ENCODE data around the gene GPX2. TPM values are rescaled to one million over a fixed set of nuclear protein-coding genes. Genes with fewer than 3 reads are reported as not detected.

The GPX2 gene
- total and polyA plus RNA-seq, 2 of the 8 experiments (the other 6 are each of a cell fraction or from before 2014, with no cell fraction given): 0.30 to 0.89 TPM

- no peak overlapping the region for H2BK5ac ChIP-seq (ENCODE audit: low read depth, low read length)
- H3K9ac ChIP-seq (replicated peaks in 1 of 4; ENCODE audit: extremely low read depth in 1 of 4, low read depth in 3 of 4, low read length in 3 of 4): no peak overlapping the region
- H4K20me1 ChIP-seq (replicated peaks in 1 of 2; ENCODE audit: control insufficient read depth in 1 of 2, insufficient read depth in 2 of 2, low read length in 2 of 2): peaks cover 0 to 5% of the 10 kb centered on the region in 2 experiments
- H4K8ac ChIP-seq (ENCODE audit: extremely low read depth, insufficient read depth, low read length): no peak overlapping the region
- H3K4ac ChIP-seq (replicated peaks; ENCODE audit: insufficient read length, low read depth, low read length): no peak overlapping the region
- no peak overlapping the region for H4K5ac ChIP-seq (ENCODE audit: insufficient read length, low read depth, low read length)
- H3K4me1 ChIP-seq (replicated peaks in 1 of 4; ENCODE audit: control insufficient read depth in 3 of 4, insufficient read depth in 4 of 4, low read length in 3 of 4): peaks cover 0 to 20% (median 14%) of the 10 kb centered on the region in 4 experiments; a peak in 6 of 7 replicates
- no peak overlapping the region for H3K4me2 ChIP-seq (ENCODE audit: insufficient read depth in 1 of 2, low read depth in 2 of 2, low read length in 2 of 2)
- no peak overlapping the region for H2BK20ac ChIP-seq (ENCODE audit: low read length)
- DNase-seq (ENCODE audit: low read depth in 1 of 2, low spot score in 2 of 2) (no peak), FAIRE-seq (no peak)
- 91% methylated on average over 15 of the region's 15 CpGs; no CpG with 5 or more reads in 1 of the 2 experiments for WGBS, 2 experiments (ENCODE audit: extremely low coverage in 1 of 2, insufficient coverage in 1 of 2, insufficient read length in 1 of 2, insufficient replicate concordance in 2 of 2, low coverage in 1 of 2, low lambda C conversion rate in 2 of 2, missing lambda C conversion rate in 1 of 2)
- ChIA-PET POLR2A (ENCODE audit: partially characterized antibody) (interaction anchor here (0.6 to 3.5 kb wide), 5 partner anchors 9 to 49 kb away, joined by 3 to 9 read pairs (median 3); no protein-coding TSS in a partner anchor), CTCF (ENCODE audit: partially characterized antibody) (interaction anchor here (0.7 to 3.2 kb wide), 9 partner anchors 9 to 55 kb away, joined by 3 to 20 read pairs (median 5); partner anchors contain the start of gene FNTB)
- no peak overlapping the region for H3K23ac ChIP-seq (ENCODE audit: insufficient read length)
- H3K56ac ChIP-seq (replicated peaks; ENCODE audit: insufficient read length, low read depth, low read length): no peak overlapping the region
- no peaks in the 10 kb centered on the region for H3K9me3 ChIP-seq (ENCODE audit: insufficient read depth in 2 of 2, low read depth in 1 of 2, low read length in 1 of 2)
- H2BK15ac ChIP-seq (ENCODE audit: low read length): no peak overlapping the region
- H3K79me1 ChIP-seq (ENCODE audit: low read depth, low read length): peaks cover 8% of the 10 kb centered on the region
- H3K14ac ChIP-seq (ENCODE audit: insufficient read length): no peak overlapping the region
- no peak overlapping the region for H2BK12ac ChIP-seq (ENCODE audit: low read depth, low read length)
- H3K27me3 ChIP-seq (replicated peaks in 1 of 4; ENCODE audit: control insufficient read depth in 3 of 4, extremely low read depth in 1 of 4, insufficient read depth in 3 of 4, low read length in 3 of 4): 0 out of 7 replicates have a peak, but pooled peaks cover 0 to 4% (median 0%) of the 10 kb centered on the region in 4 experiments
- H3K4me3 ChIP-seq (ENCODE audit: extremely low read depth in 1 of 4, insufficient read depth in 2 of 4, low read depth in 3 of 4, low read length in 4 of 4): no peak overlapping the region
- TF ChIP-seq RXRA (IDR thresholded peaks at IDR 0.05; ENCODE audit: insufficient read depth, low read depth, low read length): no peak
- no peak for TF ChIP-seq SP4 (IDR thresholded peaks at IDR 0.05; ENCODE audit: low read length)
- TF ChIP-seq JUN (IDR thresholded peaks at IDR 0.05; ENCODE audit: low read depth, low read length): no peak
- TF ChIP-seq SRF (IDR thresholded peaks at IDR 0.05; ENCODE audit: low read depth, low read length): no peak
- no peak for TF ChIP-seq SP2 (IDR thresholded peaks at IDR 0.05; ENCODE audit: low read length)
- TF ChIP-seq TAF1 (IDR thresholded peaks at IDR 0.05; ENCODE audit: low read depth, low read length): no peak
- TF ChIP-seq TEAD4 (IDR thresholded peaks at IDR 0.05; ENCODE audit: low read depth, low read length): no peak
- H2BK120ac ChIP-seq (replicated peaks; ENCODE audit: low read depth, low read length): no peak overlapping the region
- H4K91ac ChIP-seq (replicated peaks; ENCODE audit: insufficient read length, low read length): no peak overlapping the region
- H3K23me2 ChIP-seq (ENCODE audit: low read depth, low read length): no peaks in the 10 kb centered on the region
- no peak overlapping the region for H2AK5ac ChIP-seq (ENCODE audit: low read depth, low read length)
- H3K36me3 ChIP-seq (ENCODE audit: control insufficient read depth in 2 of 4, insufficient read depth in 4 of 4, low read length in 3 of 4): no peaks in the 10 kb centered on the region
- no peak overlapping the region for H2AFZ ChIP-seq (ENCODE audit: low read length)
- peaks cover 0 to 10% of the 10 kb centered on the region in 2 experiments; a peak in 1 of 4 replicates for H3K79me2 ChIP-seq (ENCODE audit: control insufficient read depth in 1 of 2, insufficient read depth in 2 of 2, low read length in 2 of 2)
- no peak overlapping the region for H3K18ac ChIP-seq (ENCODE audit: extremely low read depth, low read length)
- no peak overlapping the region for H3K27ac ChIP-seq (ENCODE audit: low read depth, low read length)
Observed at GRCh38 chr14:64965356-64966000, 22.9 kb upstream of the GPX2 start.
